ENCODE measurements around the gene ECM1.
A peak's percentile ranks its signal among the peaks of the same experiment; 100 is the strongest.

The ECM1 gene

DNA sequence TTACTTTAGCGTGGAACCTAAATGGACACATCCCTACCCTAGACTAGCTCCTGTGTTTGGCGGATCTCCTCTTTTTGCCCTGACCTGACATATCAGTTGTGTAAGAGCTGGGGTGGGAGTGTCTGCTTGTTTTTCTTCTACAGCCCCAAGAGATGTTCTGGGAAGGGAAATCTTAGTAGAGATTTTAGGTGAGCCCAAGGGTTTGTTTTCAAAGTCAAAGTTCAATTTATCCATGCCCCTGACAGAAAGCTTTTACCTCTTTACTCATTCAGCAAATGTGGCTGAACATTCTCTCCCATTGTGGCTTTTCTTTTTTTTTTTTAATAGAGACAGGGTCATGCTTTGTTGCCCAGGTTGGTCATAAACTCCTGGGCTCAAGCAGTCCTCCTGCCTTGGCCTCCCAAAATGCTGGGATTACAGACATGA lies 28.0 kb upstream of the ECM1 start:
- Histone ChIP-seq H3K36me3 (replicated peaks) (no peaks in the 10 kb centered on the region), H3K4me3 (ENCODE audit: low read depth, low read length) (no peak overlapping the region), H3K27me3 (replicated peaks) (no peaks in the 10 kb centered on the region), H3K27ac (no peak overlapping the region)
- no peak for DNase-seq
- TF ChIP-seq, protein P1, sequence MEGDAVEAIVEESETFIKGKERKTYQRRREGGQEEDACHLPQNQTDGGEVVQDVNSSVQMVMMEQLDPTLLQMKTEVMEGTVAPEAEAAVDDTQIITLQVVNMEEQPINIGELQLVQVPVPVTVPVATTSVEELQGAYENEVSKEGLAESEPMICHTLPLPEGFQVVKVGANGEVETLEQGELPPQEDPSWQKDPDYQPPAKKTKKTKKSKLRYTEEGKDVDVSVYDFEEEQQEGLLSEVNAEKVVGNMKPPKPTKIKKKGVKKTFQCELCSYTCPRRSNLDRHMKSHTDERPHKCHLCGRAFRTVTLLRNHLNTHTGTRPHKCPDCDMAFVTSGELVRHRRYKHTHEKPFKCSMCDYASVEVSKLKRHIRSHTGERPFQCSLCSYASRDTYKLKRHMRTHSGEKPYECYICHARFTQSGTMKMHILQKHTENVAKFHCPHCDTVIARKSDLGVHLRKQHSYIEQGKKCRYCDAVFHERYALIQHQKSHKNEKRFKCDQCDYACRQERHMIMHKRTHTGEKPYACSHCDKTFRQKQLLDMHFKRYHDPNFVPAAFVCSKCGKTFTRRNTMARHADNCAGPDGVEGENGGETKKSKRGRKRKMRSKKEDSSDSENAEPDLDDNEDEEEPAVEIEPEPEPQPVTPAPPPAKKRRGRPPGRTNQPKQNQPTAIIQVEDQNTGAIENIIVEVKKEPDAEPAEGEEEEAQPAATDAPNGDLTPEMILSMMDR (IDR thresholded peaks at IDR 0.05; ENCODE audit: low read depth, low read length, missing control alignments) = no peak
- in situ Hi-C loops (cut with HindIII; ENCODE audit: low pct_ligation_motif_present, low sequenced_read_pairs) = no loop called here

DNA sequence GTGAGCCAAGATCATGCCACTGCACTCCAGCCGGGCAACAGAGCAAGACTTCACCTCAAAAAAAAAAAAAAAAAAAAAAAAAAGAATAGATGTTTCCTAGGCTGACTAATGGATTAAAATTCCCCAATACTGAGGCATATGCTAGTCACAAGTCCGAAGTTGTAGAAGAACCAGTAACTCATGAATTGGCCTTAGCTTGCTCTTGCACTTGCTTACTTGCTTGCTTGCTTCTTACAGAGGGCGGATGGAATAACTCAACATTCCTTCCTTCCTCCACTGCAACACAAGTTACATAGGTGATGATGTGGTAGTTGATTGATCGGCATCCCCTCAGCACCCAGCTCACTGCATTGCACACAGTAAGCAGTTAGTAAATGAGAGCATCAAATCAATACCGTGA lies 23.5 kb upstream of the ECM1 start:
- H3K27me3 ChIP-seq (replicated peaks) = no peaks in the 10 kb centered on the region
- H3K27ac ChIP-seq = no peak overlapping the region
- in situ Hi-C loops (cut with HindIII; ENCODE audit: low pct_ligation_motif_present, low sequenced_read_pairs) = no loop called here
- DNase-seq = no peak
- no peaks in the 10 kb centered on the region for H3K36me3 ChIP-seq (replicated peaks)
- no peak overlapping the region for H3K4me3 ChIP-seq (ENCODE audit: low read depth, low read length)
- TF ChIP-seq, protein P1 (IDR thresholded peaks at IDR 0.05; ENCODE audit: low read depth, low read length, missing control alignments) = no peak

DNA sequence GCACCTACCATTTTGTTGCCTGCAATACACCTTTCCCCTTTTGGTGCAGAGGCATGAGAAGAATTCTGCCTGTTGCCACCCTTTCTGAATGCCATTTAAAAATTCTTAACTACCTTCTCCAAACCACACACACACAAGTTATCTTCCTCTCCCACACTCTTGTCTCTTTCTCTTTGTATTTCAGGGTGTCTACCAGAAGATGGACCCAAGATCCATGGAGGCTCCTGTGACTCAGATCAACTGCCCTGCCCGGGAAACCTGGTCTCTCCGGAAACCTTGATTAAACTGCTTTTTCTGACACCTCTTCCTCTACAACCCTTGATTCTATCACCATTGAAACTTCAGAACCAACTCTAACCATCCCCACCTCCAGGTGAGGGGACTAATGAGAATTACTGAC lies 23.0 kb upstream of the ECM1 start:
- in situ Hi-C loops (cut with HindIII; ENCODE audit: low pct_ligation_motif_present, low sequenced_read_pairs) = no loop called here
- no peak for DNase-seq
- TF ChIP-seq, protein P1 (IDR thresholded peaks at IDR 0.05; ENCODE audit: low read depth, low read length, missing control alignments) = peak; percentile 48
- Histone ChIP-seq H3K27ac (no peak overlapping the region), H3K4me3 (ENCODE audit: low read depth, low read length) (no peak overlapping the region), H3K36me3 (replicated peaks) (no peaks in the 10 kb centered on the region), H3K27me3 (replicated peaks) (no peaks in the 10 kb centered on the region)

DNA sequence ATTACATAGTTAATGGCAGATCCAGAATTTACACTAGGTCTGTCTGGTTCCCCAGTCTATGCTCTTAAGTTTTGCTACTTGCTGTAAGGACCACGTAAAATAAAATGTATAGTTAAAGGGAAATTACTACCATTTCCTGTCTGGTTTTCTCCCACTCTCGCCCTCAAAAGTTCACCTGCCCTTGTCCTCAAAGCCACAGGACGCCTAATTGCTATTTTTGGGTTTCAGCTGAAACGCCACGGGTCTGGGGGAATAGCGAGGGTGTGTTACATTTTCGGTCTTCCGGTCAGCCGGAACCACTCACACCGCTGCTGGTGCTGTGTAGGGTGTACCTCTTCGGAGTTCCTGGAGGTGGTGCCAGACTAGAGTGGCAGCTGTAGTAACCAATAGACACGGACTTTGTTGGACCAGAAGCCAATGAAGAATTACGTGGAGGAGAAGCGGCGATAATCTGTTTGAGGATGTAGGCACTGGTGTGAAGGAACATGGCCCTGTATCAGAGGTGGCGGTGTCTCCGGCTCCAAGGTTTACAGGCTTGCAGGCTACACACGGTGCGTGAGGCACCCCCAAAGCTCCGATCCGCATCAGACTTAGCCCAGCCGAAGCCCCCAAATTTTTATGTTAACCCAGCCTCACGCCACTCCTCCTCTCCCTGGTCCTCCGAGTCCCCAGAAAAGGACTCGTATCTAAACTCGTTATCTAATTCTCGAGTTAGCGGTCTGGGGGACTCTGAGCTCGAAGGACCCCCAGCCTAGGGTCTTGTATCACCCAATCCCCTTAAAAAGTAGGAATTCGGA lies 20.7 kb upstream of the ECM1 start, which contains the start of gene TARS2:
Gene TARS2 (plus strand): TSS at position 454 of the 797 bp plus-strand sequence. CDS start 32 bp downstream, at position 486.
- Histone ChIP-seq H3K36me3 (replicated peaks) (peaks cover 4% of the 10 kb centered on the region), H3K27ac (peak within 1 kb of the TSS; percentile 44), H3K27me3 (replicated peaks) (no peaks in the 10 kb centered on the region), H3K4me3 (ENCODE audit: low read depth, low read length) (peak within 1 kb of the TSS; percentile 87)
- TF ChIP-seq, protein P1 (IDR thresholded peaks at IDR 0.05; ENCODE audit: low read depth, low read length, missing control alignments) = peak; percentile 32
- DNase-seq = peak; percentile 100
- in situ Hi-C loops (cut with HindIII; ENCODE audit: low pct_ligation_motif_present, low sequenced_read_pairs) = no loop called here

DNA sequence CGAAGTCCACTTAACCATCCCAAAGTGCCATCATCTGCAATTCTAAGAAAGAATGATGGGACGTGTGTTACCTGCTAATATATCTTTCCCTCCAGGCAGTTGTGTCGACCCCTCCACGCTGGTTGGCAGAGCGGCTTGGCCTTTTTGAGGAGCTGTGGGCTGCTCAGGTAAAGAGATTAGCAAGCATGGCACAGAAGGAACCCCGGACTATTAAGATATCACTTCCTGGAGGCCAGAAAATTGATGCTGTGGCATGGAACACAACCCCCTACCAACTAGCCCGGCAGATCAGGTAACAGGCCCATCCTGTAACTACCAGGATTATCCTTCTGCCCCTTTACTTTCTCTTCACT lies 20.2 kb upstream of the ECM1 start:
- Histone ChIP-seq H3K4me3 (ENCODE audit: low read depth, low read length) (peak overlapping the region; percentile 87), H3K36me3 (replicated peaks) (peaks cover 4% of the 10 kb centered on the region), H3K27me3 (replicated peaks) (no peaks in the 10 kb centered on the region), H3K27ac (peak overlapping the region; percentile 44)
- DNase-seq = no peak
- TF ChIP-seq, protein P1 (IDR thresholded peaks at IDR 0.05; ENCODE audit: low read depth, low read length, missing control alignments) = no peak
- in situ Hi-C loops (cut with HindIII; ENCODE audit: low pct_ligation_motif_present, low sequenced_read_pairs) = no loop called here
